DMS114 treated with DMSO at 0.1 percent for 48 hours (cell line): ENCODE measurements around the gene KRTAP5-4.
"Not testable (repeated sequence)": the region's sequence is repeated elsewhere in the genome, so short reads cannot be mapped to it uniquely, and the experiment has no call there.

Source experiments
- DNase-seq: peaks from one replicate; lab custom pipeline; 2025; ENCODE audit not compliant: unreplicated experiment; lab: John Stamatoyannopoulos, UW

The KRTAP5-4 gene, protein sequence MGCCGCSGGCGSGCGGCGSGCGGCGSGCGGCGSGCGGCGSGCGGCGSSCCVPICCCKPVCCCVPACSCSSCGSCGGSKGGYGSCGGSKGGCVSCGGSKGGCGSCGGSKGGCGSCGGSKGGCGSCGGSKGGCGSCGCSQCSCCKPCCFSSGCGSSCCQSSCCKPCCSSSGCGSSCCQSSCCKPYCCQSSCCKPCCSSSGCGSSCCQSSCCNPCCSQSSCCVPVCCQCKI

GRCh38 chr11:1622086-1622485 is at the start of gene KRTAP5-4:
KRTAP5-4 (minus strand) TSS chr11:1622138; CDS start chr11:1622093, 45 bp downstream.
- no peak for DNase-seq

GRCh38 chr11:1671658-1672057 is 49.7 kb upstream of the KRTAP5-4 start:
- no peak for DNase-seq

DNA sequence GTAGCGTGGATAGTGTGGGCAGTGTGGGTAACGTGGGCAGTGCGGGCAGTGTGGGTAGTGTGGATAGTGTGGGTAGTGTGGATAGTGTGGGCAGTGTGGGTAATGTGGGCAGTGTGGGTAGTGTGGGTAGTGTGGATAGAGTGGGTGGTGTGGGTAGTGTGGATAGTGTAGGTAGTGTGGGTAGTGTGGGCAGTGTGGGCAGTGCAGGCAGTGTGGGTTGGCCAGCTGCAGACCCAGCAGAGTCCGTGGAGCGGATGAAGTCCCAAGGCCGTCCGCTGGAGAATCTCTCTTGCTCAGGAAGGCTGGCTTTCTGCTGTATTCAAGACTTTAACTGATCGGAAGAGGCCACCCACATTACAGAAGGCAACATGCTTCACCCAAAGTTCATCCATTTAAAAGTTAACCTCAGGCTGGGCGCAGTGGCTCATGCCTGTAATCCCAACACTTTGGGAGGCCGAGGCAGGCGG is 49.0 kb upstream of the KRTAP5-4 start:
- DNase-seq = no peak

DNA sequence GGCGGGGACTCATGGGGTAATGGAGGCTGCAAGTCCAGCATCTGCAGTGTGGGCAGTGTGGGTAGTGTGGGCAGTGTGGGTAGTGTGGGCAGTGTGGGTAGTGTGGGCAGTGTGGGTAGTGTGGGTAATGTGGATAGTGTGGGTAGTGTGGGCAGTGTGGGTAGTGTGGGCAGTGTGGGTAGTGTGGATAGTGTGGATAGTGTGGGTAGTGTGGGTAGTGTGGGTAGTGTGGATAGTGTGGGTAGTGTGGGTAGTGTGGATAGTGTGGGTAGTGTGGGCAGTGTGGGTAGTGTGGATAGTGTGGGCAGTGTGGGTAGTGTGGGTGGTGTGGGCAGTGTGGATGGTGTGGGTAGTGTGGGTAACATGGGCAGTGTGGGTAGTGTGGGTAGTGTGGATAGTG is 48.5 kb upstream of the KRTAP5-4 start:
- not testable (repeated sequence) for DNase-seq

- DNase-seq = no peak
Measured at GRCh38 chr11:1669546-1670218, 47.7 kb upstream of the KRTAP5-4 start.

DNA sequence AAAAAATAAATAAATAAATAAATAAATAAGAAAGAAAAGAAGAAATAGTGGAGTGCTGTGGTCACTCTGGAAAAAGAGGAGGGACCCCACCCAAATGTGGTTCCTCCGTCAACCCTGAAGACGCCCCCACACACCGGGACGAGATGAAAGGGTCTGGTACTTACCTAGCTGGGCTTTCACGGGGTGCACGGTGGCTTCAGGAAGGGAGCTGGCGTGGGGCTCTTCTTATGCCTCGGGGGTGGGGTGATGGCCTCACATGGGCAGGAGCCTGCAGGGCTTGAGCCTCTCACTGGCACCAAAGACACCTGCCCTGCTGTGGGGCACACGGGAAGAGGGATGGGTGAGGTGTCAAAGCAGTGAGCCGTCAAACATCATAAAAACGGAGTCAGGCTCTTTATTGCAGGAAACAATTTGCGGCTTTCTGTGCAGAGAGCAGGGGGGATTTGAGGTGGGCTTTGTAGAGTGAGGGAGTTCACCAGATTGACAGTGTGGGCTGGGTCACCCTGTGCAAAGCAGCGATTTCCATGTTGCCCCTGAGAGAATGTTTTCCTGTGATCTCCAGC is 47.1 kb upstream of the KRTAP5-4 start:
- no peak for DNase-seq

DNA sequence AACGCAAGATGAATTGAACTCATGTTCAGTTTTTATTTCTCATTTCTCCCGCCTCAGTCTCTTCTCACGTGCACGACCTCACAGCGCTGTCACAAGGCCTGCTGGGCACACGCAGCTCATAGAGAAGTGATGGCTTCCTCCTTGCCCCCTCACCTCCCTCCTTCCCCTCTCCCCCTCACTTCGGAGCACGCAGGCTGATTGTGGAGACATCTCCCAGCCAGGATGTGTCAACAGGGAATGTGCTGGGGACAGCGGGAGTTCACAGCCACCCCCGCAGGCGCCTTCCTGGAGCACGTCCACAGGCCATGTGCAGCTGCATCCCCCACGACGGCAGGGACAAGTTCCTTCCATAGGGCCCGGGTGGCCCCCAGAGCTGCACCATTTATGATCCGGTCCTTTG is 46.0 kb upstream of the KRTAP5-4 start:
- no peak for DNase-seq

DNA sequence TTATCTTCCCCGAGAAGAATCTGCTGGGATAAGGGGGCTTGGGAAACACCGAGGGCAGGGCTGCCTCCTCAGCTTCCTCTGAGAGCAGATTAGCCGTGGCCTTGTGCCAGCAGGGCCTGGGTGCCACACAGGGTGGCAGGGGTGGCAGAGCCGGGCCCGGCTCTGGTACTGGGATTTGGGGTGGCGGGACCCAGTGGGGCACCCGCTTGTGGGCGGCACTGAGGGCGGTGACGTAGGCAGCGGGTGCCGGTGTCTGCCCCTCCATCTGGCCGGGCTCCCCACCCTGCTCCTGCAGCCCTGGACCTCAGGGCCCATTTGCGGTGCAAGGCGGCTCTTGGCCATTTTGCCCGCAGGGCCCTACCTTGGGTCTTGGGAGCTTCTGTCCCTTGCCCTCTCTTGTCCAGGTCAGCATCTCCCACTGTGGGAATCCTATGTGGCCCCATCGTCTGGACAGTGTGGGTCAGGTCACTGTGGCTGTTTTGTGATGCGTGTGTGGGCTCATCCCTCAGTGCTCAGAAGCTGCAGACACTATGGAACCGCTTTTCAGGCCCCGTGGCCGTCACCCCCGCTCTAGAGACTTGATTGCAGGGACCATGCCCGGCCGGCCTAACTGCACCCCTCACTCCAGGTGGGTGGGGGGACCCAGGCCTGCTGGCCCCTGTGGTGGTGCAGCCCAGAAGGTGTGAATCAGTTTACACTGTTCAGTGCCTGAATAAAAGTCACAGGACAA is 45.3 kb upstream of the KRTAP5-4 start:
- DNase-seq = no peak

DNA sequence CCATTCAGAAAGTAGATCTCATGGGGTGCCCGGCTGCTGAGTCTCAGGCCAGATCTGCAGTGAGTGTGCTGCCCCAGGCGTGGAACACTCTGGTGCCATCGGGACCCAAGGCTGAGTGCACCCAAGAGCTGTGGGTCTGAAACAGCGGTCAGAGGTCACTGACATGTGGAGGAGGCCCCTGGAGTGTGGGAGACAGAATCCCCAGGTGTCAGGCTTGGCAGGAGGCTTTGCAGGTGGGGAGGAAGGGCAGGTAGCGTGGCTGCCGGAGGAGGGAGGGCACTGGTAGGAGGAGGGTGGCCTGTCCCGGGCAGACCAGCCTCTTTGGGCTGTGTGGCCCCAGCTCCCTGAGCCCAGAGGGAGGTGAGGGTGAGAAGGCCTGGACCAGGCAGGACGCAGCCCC is 43.4 kb upstream of the KRTAP5-4 start:
- no peak for DNase-seq

- DNase-seq = not testable (repeated sequence)
Measured at GRCh38 chr11:1662699-1663283, 40.9 kb upstream of the KRTAP5-4 start.

DNA sequence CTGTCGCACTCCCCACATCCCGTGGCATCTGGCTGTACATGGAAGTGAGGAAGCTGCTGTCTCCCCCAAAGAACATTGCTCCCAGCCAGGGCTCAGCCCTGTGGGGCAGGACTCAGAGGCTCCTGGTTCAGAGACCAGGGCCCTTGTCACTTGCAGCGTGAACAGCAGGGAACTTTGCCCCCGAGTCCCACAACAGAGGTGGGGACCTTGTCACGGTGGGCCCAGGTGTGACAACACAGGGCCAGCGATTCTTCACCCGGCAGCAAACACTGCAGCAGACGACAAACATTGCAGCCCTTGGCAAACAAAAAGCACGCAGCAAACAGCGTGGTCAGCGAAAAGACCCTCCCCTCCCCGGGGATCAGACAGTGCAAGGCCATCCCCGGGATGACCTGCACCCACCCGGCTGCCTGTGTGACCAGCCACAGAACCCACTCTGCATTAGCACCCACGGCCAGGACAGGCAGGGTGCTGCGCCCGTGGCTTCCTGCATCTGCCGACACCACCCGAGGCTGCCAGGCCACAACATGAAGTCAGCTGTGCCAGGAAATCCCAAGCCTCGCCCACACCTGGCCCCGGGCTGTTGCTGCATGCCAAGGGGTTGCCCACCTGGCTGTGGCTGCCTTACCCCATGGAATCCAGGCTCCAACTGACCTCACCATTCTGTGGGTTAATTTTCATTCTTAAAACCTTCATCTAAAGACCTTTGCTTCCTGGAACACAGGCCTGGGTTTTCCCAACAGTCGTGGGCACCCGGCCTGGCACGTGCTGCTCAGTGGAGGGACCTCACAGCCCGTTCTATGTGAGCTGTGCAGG is 39.7 kb upstream of the KRTAP5-4 start:
- not testable (repeated sequence) for DNase-seq

- DNase-seq = no peak
Measured at GRCh38 chr11:1660111-1660867, 38.4 kb upstream of the KRTAP5-4 start.

DNA sequence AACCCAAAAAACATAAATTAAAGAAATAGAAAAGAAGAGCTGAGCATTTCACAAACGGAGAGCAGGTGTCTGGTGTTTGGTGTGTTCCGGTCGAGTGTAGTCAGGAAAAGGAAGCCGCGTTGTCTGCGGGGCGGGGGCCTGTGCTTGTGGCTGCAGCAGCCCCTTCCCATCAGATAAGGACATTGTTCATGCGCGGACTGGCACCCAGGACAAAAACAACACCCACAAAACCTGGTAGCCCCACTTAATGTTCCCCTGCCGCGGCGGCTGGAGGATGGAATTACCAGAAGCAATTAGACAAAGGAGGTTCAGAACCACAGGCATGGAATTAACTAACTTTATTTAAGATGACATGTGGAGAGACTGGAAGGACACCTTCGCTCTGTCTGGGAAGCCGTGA is 37.6 kb upstream of the KRTAP5-4 start:
- no peak for DNase-seq

GRCh38 chr11:1656670-1657069 is 34.7 kb upstream of the KRTAP5-4 start:
- DNase-seq = no peak

DNA sequence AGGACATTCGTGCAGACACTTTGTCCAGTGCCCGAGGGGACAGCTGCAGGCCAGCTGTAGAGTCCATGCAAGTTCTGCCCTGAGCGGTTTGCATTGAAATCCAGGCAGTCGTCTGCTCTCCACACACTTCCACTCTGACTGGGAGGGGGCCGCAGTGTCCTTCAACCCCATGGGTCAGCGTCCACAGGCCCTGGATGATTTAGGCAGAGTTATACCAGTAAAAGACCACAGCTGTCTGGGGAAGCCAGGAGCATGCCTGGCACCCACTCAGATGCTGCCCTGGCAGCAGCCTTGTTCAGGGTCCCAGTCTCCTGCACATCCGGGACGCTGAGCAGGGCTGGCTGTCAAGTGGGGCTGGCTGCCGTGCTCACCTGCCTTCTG is 34.1 kb upstream of the KRTAP5-4 start:
- no peak for DNase-seq

GRCh38 chr11:1655168-1656060 is 33.5 kb upstream of the KRTAP5-4 start:
- DNase-seq = no peak

- no peak for DNase-seq
Measured at GRCh38 chr11:1654388-1655167, 32.6 kb upstream of the KRTAP5-4 start.
